GM21390 (cell line): ENCODE results near the gene CHD5.

Source experiments
- ATAC-seq: cut with Tn5 transposase; IDR thresholded peaks from one replicate; pipeline ENCODE4 v1.9.1; 2021; ENCODE audit not compliant: unreplicated experiment

CHD5 gene

DNA sequence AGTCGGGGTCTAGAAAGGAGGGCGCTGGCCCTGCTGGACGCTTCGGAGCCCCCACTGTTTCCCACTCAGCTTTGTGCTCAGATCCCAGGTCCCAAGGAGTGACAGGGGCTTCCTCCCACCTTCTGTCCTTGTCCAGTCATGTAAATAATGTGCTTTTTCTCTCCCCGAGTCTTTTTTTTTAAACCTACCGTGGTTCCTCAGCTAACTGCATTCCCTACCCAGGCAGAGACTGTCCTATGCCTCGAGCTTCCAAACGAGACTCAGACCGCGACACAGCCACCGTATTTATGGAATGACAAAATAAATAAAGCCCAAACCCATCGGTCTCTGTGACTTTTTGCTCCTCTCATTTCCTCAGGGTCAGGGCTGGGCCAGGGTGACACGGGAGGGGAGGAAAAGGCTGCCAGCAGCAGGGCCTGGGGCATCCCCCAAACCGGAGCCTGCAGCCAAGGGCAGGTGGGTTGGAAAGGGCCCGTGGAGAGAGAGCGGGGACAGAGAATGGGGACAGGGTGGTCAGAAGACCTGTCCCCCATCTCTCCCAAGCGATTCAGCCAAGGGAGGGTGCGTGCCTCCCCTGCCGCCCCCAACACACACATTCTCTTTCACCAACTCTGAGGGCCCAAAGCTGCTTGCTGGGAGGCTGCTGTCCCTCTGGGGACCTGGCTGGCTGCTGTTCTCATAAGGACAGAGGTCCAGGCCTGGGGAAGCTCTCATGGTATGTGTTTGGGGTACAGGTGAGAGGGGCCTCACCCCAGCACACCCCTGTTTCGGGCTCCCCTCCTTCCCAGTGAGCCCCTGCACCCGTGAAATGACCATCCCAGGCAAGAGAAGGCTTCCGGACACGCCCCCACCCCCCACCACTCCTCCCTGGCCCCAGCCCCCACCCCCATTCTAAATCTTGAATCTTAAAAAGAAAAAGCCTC lies 79.0 kb downstream of the CHD5 start:
- ATAC-seq: no peak

GRCh38 chr1:6099787-6100765 lies 80.0 kb downstream of the CHD5 start:
- no peak for ATAC-seq

DNA sequence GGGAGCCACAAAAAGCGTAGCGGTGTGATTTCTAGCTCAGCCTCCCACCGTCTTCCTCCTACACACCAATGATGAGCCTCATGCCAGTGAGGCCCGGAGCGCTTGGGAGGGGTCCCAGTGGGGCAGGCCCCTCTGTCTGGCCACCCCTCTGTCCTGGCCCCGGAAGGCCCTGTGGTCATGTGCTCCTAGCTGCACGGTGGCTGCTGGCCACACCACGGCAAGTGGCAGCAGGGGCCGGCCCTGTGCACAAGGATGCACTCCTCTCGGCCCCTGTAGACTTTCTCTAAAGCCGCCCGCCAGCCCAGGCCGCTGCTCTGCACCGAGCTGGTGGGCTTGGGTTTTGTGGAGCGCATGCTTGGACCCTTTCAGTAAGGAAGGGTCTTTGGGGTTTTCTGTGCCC lies 80.8 kb downstream of the CHD5 start:
- ATAC-seq: no peak

- no peak for ATAC-seq
Observed at GRCh38 chr1:6098303-6099215, 81.6 kb downstream of the CHD5 start.

GRCh38 chr1:6097824-6098223 lies 82.3 kb downstream of the CHD5 start:
- ATAC-seq: no peak

DNA sequence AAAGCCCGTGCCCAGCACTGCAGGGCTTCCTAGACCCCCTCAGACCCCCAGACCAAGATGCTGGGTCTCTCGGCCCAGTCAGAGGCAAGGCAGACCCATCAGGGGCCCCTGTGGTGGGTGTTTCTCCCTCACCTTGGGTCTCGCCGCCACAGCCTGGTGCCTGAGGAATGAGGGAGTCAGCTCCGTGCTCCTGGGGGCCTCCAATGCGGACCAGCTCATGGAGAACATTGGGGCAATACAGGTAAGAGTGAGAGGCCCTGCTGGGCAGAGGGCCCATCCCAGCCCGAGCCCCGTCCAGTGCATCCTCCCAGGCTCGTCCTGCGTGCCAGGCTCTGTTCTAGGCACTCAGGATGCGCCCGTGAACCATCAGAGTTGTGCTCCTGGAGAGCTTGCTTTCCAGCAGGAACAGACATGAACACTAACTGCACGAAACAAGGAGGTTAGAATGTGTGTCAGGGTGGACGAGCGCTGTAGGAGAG lies 83.0 kb downstream of the CHD5 start:
- ATAC-seq: no peak

DNA sequence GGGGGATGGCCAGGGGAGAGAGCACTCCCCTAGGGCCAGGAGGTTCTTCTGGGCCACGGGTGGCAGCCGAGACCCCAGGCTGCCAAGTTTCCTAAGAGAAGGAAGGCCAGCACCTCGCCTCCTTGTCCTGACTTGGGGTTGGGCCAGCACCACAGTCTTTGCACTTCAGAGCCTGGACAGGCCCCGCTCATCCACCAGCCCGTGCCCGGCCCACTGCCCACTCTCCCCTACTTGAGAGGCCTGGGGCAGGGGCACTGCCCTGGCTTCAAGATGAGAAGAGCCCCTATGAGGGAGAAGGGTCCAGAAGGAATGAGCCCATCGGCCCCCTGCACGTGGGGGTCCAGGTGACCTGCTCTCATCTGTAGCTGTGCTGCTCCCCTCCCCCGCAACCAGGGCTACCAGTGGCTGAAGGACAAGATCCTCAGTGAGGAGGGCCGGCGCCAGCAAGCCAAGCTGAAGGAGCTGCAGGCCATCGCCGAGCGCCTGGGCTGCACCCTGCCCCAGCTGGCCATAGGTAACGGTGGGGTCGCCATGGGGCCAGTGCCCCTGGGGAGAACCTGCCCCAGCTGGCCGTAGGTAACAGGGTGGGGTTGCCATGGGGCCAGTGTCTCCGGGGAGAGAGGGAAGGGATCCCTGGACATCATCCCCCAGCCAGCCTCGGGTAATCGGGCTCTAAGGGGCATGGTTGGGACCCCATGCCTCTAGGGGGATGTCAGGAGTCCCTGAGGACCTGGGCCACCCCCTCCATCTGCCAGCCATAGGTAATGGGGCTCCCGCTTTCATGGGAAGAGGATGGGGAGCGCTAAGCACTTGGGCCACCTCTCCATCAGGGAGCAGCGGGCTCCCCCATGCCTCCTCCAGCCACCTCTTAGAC lies 83.6 kb downstream of the CHD5 start:
- no peak for ATAC-seq

DNA sequence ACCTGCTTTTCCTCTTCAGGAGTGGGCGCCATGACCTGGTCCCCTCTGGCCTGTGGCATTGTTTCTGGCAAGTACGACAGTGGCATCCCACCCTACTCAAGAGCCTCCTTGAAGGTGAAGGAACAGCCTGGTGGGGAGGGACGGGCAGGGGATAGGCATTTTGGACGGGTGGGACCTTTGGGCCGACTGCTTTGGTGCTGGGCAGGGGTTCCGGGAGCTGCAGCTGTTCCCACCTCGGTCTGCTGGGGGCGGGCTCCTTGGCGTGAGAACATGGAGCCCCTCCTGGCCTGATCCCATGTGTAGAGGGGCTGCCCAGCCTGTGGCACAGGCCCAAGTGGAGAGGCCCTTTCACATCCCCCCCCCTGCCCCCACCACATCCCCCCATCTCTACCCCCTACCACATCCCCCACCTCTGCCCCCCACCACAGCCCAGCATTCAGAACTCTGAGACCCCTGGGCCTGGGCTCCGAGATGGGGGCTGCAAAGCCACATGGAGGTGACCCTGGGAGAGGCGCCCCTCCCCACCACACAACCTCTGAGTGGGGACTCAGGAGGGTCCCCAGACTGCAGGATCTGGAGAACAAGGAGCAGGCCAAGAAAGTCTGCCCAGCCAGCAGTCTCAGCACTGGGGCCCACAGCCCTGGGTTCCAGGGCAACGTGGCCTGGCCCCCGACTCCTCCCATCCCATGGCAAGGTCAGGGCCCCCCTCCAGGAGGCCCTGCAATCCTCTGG lies 84.4 kb downstream of the CHD5 start:
- no peak for ATAC-seq

DNA sequence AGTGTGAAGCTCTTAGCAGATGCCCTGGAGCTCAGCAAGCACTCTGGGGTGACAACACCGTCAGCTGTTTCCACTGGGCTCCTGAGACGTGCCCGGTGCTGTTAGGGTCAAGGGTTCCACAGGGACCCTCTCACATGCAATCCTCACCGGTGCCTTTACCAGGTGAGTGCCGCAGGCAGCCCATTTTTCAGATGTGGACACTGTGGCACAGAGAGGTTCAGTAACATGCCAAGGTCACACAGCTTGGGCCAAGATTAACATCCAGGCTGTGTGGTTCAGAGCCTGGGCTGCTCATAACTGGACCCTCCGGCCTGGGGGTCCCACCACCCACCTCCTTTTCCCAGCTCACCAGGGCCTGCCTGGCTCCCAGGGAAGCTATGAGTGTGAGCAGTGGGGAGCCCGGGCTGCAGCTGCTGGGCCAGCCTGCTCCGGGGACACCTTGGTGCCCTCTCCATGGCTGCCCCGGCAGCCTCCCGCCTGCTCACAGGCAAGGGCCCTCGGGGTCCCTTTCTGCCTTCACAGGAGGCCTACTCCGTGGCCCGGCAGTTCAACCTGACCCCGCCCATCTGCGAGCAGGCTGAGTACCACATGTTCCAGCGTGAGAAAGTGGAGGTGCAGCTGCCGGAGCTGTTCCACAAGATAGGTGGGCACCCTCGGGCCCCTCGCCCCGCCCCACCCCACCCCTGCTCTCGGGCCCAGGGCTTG lies 85.2 kb downstream of the CHD5 start:
- ATAC-seq: no peak

DNA sequence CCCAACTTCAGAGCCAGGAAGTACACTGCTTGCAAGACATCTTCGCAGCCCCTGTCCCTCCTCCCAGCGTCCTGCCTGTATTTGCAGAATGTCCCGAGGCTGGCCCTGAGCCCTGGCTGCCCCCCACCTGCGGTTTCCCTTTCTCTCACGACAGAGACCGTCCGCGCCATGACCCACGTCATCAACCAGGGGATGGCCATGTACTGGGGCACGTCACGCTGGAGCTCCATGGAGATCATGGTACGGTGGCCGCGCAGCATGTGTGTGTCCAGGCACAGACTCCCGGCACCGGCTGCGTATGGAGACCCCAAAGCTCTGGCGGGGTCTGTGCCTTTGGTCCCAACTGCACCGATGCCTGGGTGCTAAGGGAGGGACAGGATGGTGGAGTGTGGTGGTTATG lies 85.9 kb downstream of the CHD5 start:
- no peak for ATAC-seq

DNA sequence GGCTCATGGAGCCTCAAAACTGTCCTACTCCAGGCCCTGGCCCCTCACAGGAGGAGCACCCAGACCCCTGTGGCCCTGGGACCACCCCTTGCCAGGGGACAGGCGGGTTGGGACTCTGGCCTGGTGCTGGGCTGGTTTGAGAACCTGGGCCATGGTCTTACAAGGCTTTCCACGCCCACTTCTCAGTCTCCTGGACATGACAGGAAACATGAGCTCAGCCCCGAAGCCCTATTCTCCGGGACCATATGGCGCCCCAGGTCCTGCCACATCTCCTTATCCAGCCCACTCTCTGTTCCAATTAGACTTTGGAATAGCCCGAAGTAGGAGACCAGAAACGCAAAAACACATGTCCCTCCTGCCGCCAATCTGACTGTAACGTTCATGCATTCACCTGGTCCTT lies 86.5 kb downstream of the CHD5 start:
- ATAC-seq: no peak

GRCh38 chr1:6093071-6093470 lies 87.0 kb downstream of the CHD5 start:
- ATAC-seq: no peak

- ATAC-seq: no peak
Observed at GRCh38 chr1:6092211-6092610, 87.9 kb downstream of the CHD5 start.

DNA sequence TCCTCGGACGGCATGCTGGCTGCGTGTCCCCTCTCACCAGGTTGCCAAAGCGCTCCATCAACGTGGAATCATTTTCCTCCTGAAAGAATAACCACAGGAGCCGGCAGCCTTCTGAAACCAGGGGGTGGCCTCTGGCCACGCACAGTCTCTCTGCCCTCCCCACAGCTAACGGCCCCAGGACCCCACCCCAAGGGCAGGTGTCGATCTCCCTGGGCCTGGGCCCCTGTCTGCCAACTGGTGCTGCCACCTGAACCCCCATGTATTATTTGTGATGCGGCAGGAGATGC lies 88.4 kb downstream of the CHD5 start:
- ATAC-seq: no peak

GRCh38 chr1:6090996-6091822 lies 88.9 kb downstream of the CHD5 start:
- no peak for ATAC-seq

DNA sequence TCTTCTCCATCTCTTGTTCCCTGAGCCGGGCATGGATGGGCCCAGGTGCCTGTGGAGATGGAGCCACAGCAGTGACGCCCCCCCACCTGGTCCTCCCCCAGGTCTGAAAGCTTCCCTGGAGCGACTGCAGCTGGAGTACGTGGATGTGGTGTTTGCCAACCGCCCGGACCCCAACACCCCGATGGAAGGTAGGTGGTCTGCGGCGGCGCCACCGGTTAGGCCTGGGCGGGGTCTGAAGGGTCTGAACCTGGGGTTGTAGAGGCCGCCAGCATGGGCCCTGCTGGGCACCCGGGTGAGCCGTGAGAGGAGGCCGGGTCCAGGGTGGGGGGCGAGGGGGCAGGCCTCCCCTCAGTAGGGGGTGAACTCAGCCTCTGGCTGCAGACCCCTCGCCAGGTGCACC lies 89.8 kb downstream of the CHD5 start:
- ATAC-seq: no peak

GRCh38 chr1:6088956-6089355 lies 91.2 kb downstream of the CHD5 start:
- no peak for ATAC-seq

- no peak for ATAC-seq
Observed at GRCh38 chr1:6087958-6088357, 92.2 kb downstream of the CHD5 start.
